Calu3 (cell line): ENCODE data around the gene B4GALT4. TPM values are rescaled to one million over a fixed set of nuclear protein-coding genes. Genes with fewer than 3 reads are reported as not detected.

Source experiments
- BruUV-seq: library from RNA; stranded (reverse); fragments of 400-500 nt; replicated peaks from 2 replicates; lab custom pipeline; 2021; lab: Mats Ljungman, UMichigan
- CTCF ChIA-PET: fragments of 300-600 bp; sonication (Branson Sonifier 250); formaldehyde crosslinking; loops from one replicate; lab custom pipeline; 2022; ENCODE audit warnings: antibody characterized with exemption; lab: Charles Lee
- DNase-seq: peaks from one replicate; pipeline ENCODE4 v3.0.0; 2022
- H3K27ac Mint-ChIP-seq: one replicate; pipeline ENCODE4 v1.8.0; 2022; ENCODE audit warnings: mixed read lengths; ENCODE audit not compliant: unreplicated experiment
- H3K27me3 Mint-ChIP-seq: one replicate; pipeline ENCODE4 v1.8.0; 2022; ENCODE audit warnings: mixed read lengths; ENCODE audit not compliant: unreplicated experiment
- H3K36me3 Mint-ChIP-seq: one replicate; pipeline ENCODE4 v1.8.0; 2022; ENCODE audit warnings: mild to moderate bottlenecking, moderate library complexity, mixed read lengths; ENCODE audit not compliant: insufficient read depth, unreplicated experiment
- H3K4me1 Mint-ChIP-seq: one replicate; pipeline ENCODE4 v1.8.0; 2022; ENCODE audit warnings: mild to moderate bottlenecking, low read depth, mixed read lengths; ENCODE audit not compliant: unreplicated experiment
- H3K4me3 Mint-ChIP-seq: one replicate; pipeline ENCODE4 v1.8.0; 2022; ENCODE audit warnings: mild to moderate bottlenecking, low read depth, moderate library complexity, mixed read lengths; ENCODE audit not compliant: unreplicated experiment
- H3K9me3 Mint-ChIP-seq: one replicate; pipeline ENCODE4 v1.8.0; 2022; ENCODE audit warnings: low read depth, mixed read lengths; ENCODE audit not compliant: unreplicated experiment
- CTCF ChIP-seq: fragments of 200-600 bp; IDR thresholded peaks from one replicate; pipeline ENCODE4 v1.8.0; 2022; ENCODE audit warnings: antibody characterized with exemption; ENCODE audit not compliant: unreplicated experiment
- intact Hi-C: fragments of 100-400 bp; cut with micrococcal nuclease; formaldehyde crosslinking; loops from one replicate; pipeline ENCODE4 v1.10.0; 2022; ENCODE audit not compliant: unreplicated experiment
- total RNA-seq: library from RNA; stranded (reverse); gene quantifications from 2 replicates; pipeline ENCODE4 v1.2.3, GENCODE V29; 2022

Gene B4GALT4
- total RNA-seq, 1 experiment from 2014 or later: 38.7 TPM

- no peaks in the 10 kb centered on the region for H3K36me3 Mint-ChIP-seq
- no peak overlapping the region for H3K27ac Mint-ChIP-seq
- peaks cover 18% of the 10 kb centered on the region for H3K4me1 Mint-ChIP-seq
- no peaks in the 10 kb centered on the region for H3K27me3 Mint-ChIP-seq
- no peak for DNase-seq
- CTCF ChIA-PET: no interaction called here
- TF ChIP-seq CTCF: no peak
- BruUV-seq: no TSS peak
- H3K4me3 Mint-ChIP-seq: no peak overlapping the region
- intact Hi-C loops: no loop called here
- no peaks in the 10 kb centered on the region for H3K9me3 Mint-ChIP-seq
Measured at GRCh38 chr3:119191800-119192199, 48.9 kb downstream of the B4GALT4 start.

GRCh38 chr3:119187266-119187665 lies 53.4 kb downstream of the B4GALT4 start:
- Mint-ChIP-seq H3K36me3 (peaks cover 5% of the 10 kb centered on the region), H3K27me3 (no peaks in the 10 kb centered on the region), H3K4me1 (peaks cover 51% of the 10 kb centered on the region), H3K27ac (peak overlapping the region; percentile 41), H3K4me3 (no peak overlapping the region), H3K9me3 (no peaks in the 10 kb centered on the region)
- intact Hi-C loops: no loop called here
- no peak for DNase-seq
- TF ChIP-seq CTCF: no peak
- BruUV-seq: no TSS peak
- CTCF ChIA-PET: interaction anchor here (0.6 to 0.7 kb wide), 2 partner anchors 29 to 59 kb away, joined by 3 to 4 read pairs; no protein-coding TSS in a partner anchor

DNA sequence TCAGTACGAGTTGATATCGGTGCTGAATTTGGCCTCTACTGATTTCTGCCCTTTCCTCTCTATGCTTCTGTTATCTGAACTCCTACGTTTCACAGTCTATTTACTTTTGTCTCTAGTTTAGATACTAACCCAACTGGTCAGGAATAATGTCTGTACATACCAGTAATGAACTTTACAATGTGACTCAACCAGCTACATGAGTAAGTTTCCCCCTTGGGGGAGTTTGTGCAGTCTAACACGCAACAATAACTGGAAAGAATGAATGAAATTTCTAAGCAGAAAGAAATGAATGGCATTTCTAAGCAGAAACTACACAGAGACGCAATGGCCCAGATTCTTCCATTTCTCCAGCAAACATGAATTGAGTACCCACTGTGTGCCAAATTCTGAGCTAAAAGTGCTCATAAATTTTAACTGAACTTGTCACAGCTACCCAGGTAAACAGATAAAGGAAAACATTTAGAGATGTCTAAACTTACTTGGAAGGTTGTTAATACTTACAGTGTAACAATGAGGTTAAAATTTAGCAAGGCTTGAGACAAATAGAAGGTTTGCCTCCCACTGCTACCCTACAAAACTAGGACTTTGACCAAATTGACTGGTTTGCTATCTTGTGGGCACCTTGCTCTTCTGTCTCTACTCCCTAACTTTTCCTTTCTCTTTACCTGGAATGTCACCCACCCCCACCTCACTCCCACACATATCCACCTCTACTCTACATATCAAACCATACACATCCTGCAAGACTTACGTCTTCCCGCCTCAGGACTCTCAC lies 55.7 kb downstream of the B4GALT4 start:
- Mint-ChIP-seq H3K4me1 (peaks cover 71% of the 10 kb centered on the region), H3K4me3 (peak overlapping the region; percentile 50), H3K9me3 (no peaks in the 10 kb centered on the region), H3K27me3 (no peaks in the 10 kb centered on the region), H3K36me3 (peaks cover 5% of the 10 kb centered on the region), H3K27ac (peak overlapping the region; percentile 90)
- CTCF ChIA-PET: interaction anchor here (1.5 kb wide), 1 partner anchor 56 kb away, joined by 6 read pairs; no protein-coding TSS in a partner anchor
- no TSS peak for BruUV-seq
- intact Hi-C loops: loop anchor here (2.0 to 5.0 kb wide), 2 partner anchors 22 to 38 kb away; partner anchors contain the start of gene TEX55
- TF ChIP-seq CTCF: no peak
- DNase-seq: peak; percentile 47

DNA sequence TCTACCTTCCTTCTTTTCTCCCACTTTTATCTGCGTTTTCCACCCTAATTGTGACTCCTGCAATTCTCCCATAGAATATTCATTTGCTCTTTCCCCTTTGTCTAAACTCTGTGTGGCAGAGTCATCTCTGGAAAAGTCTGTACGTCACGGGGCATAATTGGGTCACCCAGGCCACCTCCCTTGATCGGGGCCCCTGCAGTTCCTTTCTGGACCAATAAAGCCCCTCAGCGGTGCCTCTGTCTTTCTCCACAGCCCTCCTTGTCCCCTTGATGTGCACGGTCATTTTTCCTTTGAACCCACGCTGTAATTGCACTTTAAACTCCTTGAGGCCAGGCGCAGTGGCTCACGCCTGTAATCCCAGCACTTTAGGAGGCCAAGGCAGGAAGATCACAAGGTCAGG lies 56.6 kb downstream of the B4GALT4 start:
- DNase-seq: no peak
- H3K36me3 Mint-ChIP-seq: peaks cover 5% of the 10 kb centered on the region
- no peaks in the 10 kb centered on the region for H3K9me3 Mint-ChIP-seq
- no TSS peak for BruUV-seq
- H3K27ac Mint-ChIP-seq: peak overlapping the region; percentile 90
- peaks cover 71% of the 10 kb centered on the region for H3K4me1 Mint-ChIP-seq
- CTCF ChIA-PET: interaction anchor here (1.5 kb wide), 1 partner anchor 57 kb away, joined by 6 read pairs; no protein-coding TSS in a partner anchor
- intact Hi-C loops: loop anchor here (2.0 to 5.0 kb wide), 2 partner anchors 23 to 37 kb away; partner anchors contain the start of gene TEX55
- TF ChIP-seq CTCF: no peak
- no peak overlapping the region for H3K4me3 Mint-ChIP-seq
- H3K27me3 Mint-ChIP-seq: no peaks in the 10 kb centered on the region
